Measurements from ENCODE around the gene SLC17A9.

The SLC17A9 gene

DNA sequence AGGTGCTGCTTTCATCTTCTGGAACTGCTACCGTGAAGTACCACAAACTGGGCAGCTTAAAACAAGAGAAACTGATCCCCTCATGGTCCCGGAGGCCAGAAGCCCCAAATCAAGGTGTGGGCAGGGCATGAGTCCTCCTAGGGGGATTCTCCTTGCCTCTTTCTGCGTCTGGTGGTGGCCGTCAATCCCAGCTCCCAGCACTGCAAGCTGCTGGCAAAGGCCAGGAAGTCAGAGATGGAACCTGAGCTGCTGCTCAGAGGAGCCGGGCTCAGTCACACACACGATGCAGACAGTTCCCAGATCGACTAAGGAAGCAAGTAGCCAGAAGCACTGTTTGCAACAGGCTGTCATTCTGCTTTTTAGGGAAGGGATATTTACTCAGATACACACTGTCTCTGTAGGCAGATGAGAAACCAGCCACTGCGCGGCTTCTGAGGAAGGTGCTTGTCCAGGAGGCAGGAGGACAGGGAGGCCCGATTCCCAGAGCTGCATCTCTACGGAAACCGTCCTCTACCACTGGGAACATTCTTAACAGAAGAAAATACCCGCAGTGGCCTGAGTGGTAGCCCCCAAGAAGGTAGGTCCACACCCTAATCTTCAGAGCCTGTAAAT, 38.8 kb downstream of the SLC17A9 start:
- TF ChIP-seq, protein P1, sequence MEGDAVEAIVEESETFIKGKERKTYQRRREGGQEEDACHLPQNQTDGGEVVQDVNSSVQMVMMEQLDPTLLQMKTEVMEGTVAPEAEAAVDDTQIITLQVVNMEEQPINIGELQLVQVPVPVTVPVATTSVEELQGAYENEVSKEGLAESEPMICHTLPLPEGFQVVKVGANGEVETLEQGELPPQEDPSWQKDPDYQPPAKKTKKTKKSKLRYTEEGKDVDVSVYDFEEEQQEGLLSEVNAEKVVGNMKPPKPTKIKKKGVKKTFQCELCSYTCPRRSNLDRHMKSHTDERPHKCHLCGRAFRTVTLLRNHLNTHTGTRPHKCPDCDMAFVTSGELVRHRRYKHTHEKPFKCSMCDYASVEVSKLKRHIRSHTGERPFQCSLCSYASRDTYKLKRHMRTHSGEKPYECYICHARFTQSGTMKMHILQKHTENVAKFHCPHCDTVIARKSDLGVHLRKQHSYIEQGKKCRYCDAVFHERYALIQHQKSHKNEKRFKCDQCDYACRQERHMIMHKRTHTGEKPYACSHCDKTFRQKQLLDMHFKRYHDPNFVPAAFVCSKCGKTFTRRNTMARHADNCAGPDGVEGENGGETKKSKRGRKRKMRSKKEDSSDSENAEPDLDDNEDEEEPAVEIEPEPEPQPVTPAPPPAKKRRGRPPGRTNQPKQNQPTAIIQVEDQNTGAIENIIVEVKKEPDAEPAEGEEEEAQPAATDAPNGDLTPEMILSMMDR (conservative IDR thresholded peaks at IDR 0.05; ENCODE audit: low read depth) = no peak
- ChIA-PET CTCF (interaction anchor here (0.8 to 2.0 kb wide), 3 partner anchors 18 to 92 kb away, joined by 3 to 10 read pairs (median 6); no protein-coding TSS in a partner anchor), POLR2A (ENCODE audit: low non-redundant PET) (no interaction called here)
- no peak overlapping the region for H3K27ac ChIP-seq
- DNase-seq (ENCODE audit: low spot score) = no peak

DNA sequence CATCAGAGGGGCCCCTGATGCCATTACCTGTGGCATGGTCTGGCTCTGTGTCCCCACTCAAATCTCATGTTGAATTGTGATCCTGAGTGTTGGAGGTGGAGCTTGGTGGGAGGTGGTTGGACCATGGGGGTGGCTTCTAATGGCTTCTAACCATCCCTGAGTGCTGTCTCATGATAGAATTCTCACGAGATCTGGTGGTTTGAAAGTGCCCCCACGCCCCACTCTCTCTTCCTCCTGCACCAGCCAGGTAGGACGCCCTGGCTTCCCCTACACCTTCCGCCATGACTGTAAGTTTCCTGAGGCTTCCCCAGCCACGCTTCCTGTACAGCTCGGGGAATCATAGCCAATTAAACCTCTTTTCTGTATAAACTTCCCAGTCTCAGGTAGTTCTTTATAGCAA, 39.4 kb downstream of the SLC17A9 start:
- H3K27ac ChIP-seq = no peak overlapping the region
- ChIA-PET POLR2A (ENCODE audit: low non-redundant PET) (no interaction called here), CTCF (interaction anchor here (0.8 to 2.0 kb wide), 2 partner anchors 17 to 92 kb away, joined by 3 to 10 read pairs; no protein-coding TSS in a partner anchor)
- no peak for DNase-seq (ENCODE audit: low spot score)
- TF ChIP-seq, protein P1 (conservative IDR thresholded peaks at IDR 0.05; ENCODE audit: low read depth) = no peak

DNA sequence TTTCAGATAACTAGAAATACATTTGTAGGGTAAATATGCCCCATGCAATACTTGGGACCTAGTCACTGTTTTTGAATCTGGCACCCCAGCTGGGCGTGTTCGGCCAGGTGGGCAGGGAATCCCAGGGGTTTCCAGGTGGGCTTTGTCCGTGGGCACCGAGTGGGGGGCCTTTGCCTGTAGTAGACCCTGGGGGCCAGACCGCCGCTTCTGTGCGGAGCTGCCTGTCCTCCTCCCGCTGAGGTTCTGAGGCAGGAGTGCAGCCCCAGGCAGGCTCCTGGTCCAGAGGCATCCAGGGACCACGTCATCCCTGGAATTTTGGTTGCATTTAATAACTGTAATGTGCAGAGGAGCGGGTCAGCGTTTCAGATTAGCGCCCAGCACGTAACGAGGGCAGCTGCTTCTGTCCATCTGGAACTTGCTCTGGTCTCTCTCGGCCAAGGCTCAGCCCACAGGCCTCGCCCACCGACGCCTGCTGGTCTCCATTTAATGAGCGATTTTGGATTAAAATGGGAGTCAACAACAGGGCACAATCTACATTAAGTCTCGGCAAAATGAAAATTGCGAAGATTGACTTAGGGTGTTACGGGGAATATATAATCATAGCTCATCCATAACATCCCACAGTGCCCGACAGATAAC, 41.5 kb downstream of the SLC17A9 start:
- TF ChIP-seq, protein P1 (conservative IDR thresholded peaks at IDR 0.05; ENCODE audit: low read depth) = no peak
- ChIA-PET CTCF (interaction anchor here (1.1 to 1.4 kb wide), 2 partner anchors 15 to 21 kb away, joined by 4 to 5 read pairs; no protein-coding TSS in a partner anchor), POLR2A (ENCODE audit: low non-redundant PET) (no interaction called here)
- no peak overlapping the region for H3K27ac ChIP-seq
- no peak for DNase-seq (ENCODE audit: low spot score)

DNA sequence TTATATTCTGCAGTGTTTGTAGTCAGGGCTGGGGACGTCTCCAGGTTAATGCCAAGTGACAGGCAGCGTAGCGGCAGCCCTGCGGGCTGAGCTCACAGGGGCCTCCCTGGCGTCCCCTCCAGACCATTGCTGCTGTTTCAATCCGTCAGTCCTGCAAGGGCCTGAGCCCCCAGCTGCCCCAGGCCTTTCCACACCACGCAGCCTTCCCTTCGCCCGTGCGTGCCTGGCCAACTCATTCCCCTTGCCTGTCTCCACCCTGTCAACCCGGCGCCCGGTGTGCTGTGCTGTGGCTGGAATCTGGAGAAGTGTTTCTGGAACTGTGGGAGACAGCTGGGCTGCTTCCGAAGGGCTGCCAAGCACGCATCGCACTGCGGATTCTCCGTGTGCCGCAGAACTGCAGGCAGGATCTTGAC, 42.4 kb downstream of the SLC17A9 start:
- CTCF ChIA-PET = interaction anchor here (1.1 to 1.4 kb wide), 2 partner anchors 14 to 22 kb away, joined by 4 to 5 read pairs; no protein-coding TSS in a partner anchor
- POLR2A ChIA-PET (ENCODE audit: low non-redundant PET) = no interaction called here

DNA sequence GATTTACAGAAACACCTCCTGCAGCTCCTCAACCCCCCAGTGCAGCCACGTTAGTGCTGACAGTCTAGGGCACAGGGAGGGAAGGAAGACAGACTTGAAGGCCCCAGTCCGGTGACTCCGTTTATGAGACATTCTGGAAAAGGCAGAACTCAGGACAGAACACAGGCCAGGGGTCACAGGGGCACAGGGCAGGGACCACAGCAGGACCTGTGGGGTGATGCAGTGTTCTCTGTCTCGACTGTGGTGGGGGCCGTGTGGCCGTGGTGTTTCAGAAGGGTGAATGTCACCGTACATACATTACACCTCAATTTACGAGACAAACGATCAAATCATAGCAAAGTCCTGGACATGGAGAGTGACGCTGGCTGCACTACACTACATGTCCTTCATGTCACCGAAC, 43.0 kb downstream of the SLC17A9 start:
- ChIA-PET POLR2A (ENCODE audit: low non-redundant PET) (no interaction called here), CTCF (interaction anchor here (1.1 to 1.8 kb wide), 2 partner anchors 23 kb away, joined by 4 read pairs; no protein-coding TSS in a partner anchor)
- no peak overlapping the region for H3K27ac ChIP-seq
- DNase-seq (ENCODE audit: low spot score) = no peak
- TF ChIP-seq, protein P1 (conservative IDR thresholded peaks at IDR 0.05; ENCODE audit: low read depth) = no peak

More for the DNA sequence above, 42.4 kb downstream of the SLC17A9 start:
- no peak overlapping the region for H3K27ac ChIP-seq
- TF ChIP-seq, protein P1 (conservative IDR thresholded peaks at IDR 0.05; ENCODE audit: low read depth) = no peak
- DNase-seq (ENCODE audit: low spot score) = no peak

DNA sequence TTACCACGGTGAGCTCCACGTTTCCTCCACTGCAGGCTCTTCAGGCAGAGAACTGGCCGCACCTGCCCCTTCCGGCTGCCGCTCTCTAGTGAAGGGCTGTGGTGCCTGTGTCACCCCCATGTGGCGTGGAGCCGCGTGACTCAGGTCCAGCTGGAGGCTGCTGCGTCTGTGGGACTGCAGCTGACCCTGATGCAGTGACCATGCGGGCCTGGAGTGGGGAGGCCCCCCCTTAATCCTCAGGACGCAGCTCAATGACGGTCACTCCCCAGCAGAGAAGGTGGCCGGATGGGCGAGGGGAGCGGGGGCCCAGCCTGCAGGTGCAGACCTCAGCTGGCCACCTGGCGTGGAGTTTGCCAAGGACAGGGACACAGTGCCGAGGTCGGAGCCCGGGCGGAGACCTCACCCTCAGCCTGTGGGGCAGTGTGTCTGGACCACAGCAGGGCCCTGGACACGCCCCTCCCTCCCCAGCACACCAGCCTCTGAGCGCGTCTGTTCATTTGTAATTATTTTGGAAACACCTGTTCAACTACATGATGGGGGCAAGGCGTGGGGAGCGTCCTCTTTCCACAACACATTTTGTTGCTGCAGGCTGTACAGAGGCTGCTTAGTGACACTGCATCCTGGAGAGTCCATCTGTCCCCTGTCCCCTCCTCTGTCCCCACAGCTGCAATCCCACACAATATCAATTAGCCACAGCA, 43.5 kb downstream of the SLC17A9 start:
- POLR2A ChIA-PET (ENCODE audit: low non-redundant PET) = no interaction called here
- TF ChIP-seq, protein P1 (conservative IDR thresholded peaks at IDR 0.05; ENCODE audit: low read depth) = no peak
- CTCF ChIA-PET = interaction anchor here (1.8 kb wide), 1 partner anchor 23 kb away, joined by 4 read pairs; no protein-coding TSS in a partner anchor
- DNase-seq (ENCODE audit: low spot score) = no peak
- no peak overlapping the region for H3K27ac ChIP-seq
